ENCODE data around the gene AKR1B1.

AKR1B1 gene

DNA sequence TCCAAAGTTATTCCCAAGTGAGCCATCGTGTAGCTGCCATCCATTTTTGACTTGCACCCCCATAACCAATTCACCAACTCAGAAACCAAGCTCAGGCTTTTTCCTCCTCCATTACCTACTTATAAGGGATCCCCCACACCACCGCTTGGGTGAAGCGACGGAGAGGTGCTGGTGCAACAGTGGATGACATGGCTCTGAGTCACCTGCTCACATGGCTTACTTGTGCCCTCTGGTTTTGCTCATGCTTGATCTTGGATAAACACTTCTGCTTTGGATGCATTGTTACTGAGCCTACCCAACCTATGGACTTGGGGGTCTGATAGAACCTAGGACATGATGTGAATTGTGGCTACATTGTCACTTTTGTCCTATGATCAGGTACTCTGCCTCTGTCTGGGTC, 12.0 kb upstream of the AKR1B1 start:
- TF ChIP-seq, protein P1, sequence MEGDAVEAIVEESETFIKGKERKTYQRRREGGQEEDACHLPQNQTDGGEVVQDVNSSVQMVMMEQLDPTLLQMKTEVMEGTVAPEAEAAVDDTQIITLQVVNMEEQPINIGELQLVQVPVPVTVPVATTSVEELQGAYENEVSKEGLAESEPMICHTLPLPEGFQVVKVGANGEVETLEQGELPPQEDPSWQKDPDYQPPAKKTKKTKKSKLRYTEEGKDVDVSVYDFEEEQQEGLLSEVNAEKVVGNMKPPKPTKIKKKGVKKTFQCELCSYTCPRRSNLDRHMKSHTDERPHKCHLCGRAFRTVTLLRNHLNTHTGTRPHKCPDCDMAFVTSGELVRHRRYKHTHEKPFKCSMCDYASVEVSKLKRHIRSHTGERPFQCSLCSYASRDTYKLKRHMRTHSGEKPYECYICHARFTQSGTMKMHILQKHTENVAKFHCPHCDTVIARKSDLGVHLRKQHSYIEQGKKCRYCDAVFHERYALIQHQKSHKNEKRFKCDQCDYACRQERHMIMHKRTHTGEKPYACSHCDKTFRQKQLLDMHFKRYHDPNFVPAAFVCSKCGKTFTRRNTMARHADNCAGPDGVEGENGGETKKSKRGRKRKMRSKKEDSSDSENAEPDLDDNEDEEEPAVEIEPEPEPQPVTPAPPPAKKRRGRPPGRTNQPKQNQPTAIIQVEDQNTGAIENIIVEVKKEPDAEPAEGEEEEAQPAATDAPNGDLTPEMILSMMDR (conservative IDR thresholded peaks at IDR 0.05; ENCODE audit: low read depth, low read length), result no peak
- peak; percentile 68 for DNase-seq (ENCODE audit: low read depth)
- no peak overlapping the region for H3K4me3 ChIP-seq (ENCODE audit: low read depth, low read length)

DNA sequence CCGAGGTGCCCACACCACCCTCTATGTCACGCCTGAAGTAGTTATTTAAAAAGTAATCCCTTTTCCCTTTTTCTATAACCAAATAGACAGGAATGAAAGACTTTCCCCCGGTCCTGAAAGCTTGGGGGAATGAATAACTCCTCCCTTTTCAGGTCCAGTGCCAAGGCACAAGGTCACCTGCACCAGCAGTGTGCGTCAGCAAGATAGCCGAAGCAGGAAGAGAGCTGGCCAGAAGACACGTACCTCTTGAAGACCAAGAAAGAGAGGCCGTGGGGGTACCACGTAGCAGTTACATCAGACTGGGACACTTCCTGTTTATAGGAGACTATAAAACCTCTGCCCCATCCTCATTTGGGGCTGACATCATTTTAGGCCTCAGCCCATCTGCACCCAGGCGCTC, 10.7 kb upstream of the AKR1B1 start:
- no peak overlapping the region for H3K4me3 ChIP-seq (ENCODE audit: low read depth, low read length)
- no peak for DNase-seq (ENCODE audit: low read depth)
- TF ChIP-seq, protein P1 (conservative IDR thresholded peaks at IDR 0.05; ENCODE audit: low read depth, low read length), result no peak

DNA sequence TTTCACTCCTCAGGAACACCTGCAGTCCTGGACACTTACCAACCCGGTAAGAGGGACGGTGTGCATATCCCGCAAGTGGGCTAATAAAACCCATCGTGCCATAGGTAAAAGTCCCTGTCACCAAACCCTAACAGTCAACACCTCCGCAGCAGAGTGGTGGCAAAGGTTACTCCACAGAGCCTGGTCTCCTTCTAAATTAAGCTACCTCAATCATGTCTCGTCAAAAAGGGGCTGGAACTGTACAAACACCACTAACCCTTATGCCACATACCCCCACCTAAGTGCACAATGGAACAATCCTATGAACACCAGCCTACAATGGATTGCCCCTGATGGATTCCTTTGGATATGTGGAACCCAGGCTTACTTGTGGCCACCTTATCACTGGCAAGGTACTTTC, 9.6 kb upstream of the AKR1B1 start:
- TF ChIP-seq, protein P1 (conservative IDR thresholded peaks at IDR 0.05; ENCODE audit: low read depth, low read length), result no peak
- no peak overlapping the region for H3K4me3 ChIP-seq (ENCODE audit: low read depth, low read length)
- no peak for DNase-seq (ENCODE audit: low read depth)

DNA sequence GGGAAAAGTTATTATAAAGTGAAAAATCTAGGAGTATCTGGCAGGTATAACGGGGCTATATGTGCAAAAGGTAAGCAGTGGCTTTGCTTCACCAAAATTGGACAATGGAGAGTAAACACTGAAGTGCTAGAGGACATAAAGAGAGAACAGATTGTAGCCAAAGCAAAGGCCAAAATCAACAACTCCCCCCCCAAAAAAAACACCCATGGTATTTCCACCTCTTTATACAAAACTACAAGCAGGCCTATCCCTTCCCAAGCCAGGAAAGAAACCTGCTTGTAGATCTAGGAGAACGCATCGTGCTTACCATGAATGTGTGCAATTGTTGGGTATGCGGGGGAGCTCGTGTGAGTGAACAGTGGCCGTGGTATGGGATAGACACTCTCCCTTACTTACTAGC, 9.2 kb upstream of the AKR1B1 start:
- TF ChIP-seq, protein P1 (conservative IDR thresholded peaks at IDR 0.05; ENCODE audit: low read depth, low read length), result no peak
- no peak for DNase-seq (ENCODE audit: low read depth)
- no peak overlapping the region for H3K4me3 ChIP-seq (ENCODE audit: low read depth, low read length)

DNA sequence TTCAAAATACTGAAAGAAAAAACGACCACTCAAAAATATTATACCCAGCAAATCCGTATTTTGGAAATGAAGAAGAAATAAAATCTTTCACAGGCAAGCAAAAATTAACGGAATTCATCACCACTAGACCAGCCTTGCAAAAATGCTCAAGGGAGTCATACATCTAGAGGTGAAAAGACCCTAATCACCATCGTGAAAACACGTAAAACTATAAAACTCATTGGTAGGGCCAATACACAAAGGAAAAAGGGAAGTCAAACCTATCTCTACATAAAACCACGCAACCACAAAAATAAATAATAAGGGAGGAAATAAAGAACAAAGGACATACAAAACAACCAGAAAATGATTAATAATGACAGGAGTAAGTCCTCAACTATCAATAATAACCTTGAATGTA, 6.6 kb upstream of the AKR1B1 start:
- H3K4me3 ChIP-seq (ENCODE audit: low read depth, low read length), result no peak overlapping the region
- no peak for DNase-seq (ENCODE audit: low read depth)
- TF ChIP-seq, protein P1 (conservative IDR thresholded peaks at IDR 0.05; ENCODE audit: low read depth, low read length), result no peak

DNA sequence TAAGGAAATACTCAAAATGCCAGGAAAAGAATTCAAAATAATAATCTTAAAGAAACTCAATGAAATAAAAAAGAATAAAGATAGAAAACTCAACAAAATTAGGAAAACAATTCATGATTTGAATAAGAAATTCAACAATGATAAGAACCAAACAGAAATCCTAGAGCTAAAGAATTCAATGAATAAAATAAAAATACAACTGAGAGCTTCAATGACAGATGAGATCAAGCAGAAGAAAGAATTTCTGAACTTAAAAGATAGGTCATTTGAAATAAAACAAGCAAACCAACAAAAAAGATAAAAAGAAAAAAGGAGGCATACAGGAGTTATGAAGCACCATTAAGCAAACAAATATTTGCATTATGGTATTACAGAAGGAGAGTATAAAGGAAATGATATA, 5.6 kb upstream of the AKR1B1 start:
- H3K4me3 ChIP-seq (ENCODE audit: low read depth, low read length), result no peak overlapping the region
- DNase-seq (ENCODE audit: low read depth), result no peak
- TF ChIP-seq, protein P1 (conservative IDR thresholded peaks at IDR 0.05; ENCODE audit: low read depth, low read length), result no peak

DNA sequence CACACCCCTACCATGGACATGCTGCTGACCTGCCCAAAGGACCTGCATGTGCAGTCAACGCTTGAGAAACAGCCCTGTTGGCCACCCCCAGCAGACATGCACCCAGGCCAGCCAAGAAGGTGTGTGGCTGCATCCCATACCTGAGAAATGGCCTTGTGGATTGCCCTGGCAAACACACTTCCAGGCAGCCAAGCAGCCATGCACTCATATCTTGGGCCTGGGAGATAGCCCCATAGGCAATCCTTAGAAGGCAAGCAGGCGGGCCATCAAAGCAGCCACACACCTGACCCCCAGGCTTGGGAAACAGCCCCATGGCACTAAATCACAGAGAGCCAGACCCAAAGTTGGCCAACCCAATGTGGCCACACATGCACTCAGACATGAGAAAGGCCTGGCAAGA, 4.9 kb upstream of the AKR1B1 start:
- no peak overlapping the region for H3K4me3 ChIP-seq (ENCODE audit: low read depth, low read length)
- TF ChIP-seq, protein P1 (conservative IDR thresholded peaks at IDR 0.05; ENCODE audit: low read depth, low read length), result no peak
- DNase-seq (ENCODE audit: low read depth), result no peak

All from choroid plexus epithelial cell (primary cell).